Measurements from ENCODE around the gene FGD6. TPM values are rescaled to one million over a fixed set of nuclear protein-coding genes. Genes with fewer than 3 reads are reported as not detected.
"Not testable (repeated sequence)": the region's sequence is repeated elsewhere in the genome, so short reads cannot be mapped to it uniquely, and the experiment has no call there.

FGD6 gene
- total RNA-seq, 2 donors from 2014 or later, result 7.4 to 11.4 TPM

DNA sequence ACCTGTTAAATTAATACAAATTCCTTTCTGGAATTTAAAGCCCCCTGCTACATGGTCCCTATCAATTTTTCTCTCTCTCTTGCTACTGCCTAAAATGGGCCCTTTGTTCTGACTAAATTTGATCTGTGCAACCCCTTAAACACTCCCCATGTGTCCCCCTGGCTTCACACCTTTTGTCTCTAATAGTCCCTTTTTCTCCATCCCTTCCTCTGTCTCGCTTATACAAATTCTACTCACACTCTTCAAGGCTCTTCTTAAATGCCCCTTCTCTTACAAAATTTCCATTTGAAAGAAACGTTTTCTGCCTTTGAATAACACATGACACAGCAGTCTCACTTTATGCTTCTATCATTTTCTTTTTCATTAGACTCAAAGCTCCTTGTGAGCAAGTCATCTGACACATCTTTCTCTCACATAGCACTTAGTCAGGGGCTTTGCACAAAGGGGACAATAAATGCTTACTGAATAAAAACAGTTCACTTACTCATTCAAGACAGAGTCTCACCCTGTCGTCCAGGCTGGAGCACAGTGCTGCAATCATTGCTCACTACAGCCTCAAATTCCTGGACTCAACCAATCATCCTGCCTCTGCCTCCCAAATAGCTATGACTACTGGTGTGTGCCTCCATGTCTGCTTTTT, 102.4 kb downstream of the FGD6 start:
- no peak for DNase-seq (ENCODE audit: low spot score)
- intact Hi-C loops (cut with DNase I), result loop anchor here (5.0 to 10.0 kb wide), 3 partner anchors 222 to 420 kb away; no protein-coding TSS in a partner anchor

GRCh38 chr12:95107362-95107761, 109.9 kb downstream of the FGD6 start:
- intact Hi-C loops (cut with DNase I), result no loop called here
- DNase-seq (ENCODE audit: low spot score), result no peak

DNA sequence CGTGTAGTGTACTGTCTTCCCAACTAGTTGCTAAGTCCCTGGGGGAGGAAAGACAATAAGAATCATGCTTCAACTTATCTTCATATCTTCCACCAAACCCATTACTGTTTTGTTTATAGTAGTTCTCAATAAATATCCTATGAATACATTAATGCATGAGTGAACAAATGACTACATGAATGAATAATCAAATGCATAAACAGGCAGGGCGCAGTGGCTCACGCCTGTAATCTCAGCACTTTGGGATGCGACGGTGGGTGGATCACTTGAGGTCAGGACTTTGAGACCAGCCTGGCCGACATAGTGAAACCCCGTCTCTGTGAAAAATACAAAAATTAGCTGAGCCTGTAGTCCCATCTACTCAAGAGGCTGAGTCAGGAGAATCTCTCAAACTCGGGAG, 111.7 kb downstream of the FGD6 start:
- DNase-seq (ENCODE audit: low spot score), result no peak
- intact Hi-C loops (cut with DNase I), result no loop called here

- no peak for DNase-seq (ENCODE audit: low spot score)
- intact Hi-C loops (cut with DNase I), result no loop called here
These were observed 112.3 kb downstream of the FGD6 start for GRCh38 chr12:95104919-95105452.

DNA sequence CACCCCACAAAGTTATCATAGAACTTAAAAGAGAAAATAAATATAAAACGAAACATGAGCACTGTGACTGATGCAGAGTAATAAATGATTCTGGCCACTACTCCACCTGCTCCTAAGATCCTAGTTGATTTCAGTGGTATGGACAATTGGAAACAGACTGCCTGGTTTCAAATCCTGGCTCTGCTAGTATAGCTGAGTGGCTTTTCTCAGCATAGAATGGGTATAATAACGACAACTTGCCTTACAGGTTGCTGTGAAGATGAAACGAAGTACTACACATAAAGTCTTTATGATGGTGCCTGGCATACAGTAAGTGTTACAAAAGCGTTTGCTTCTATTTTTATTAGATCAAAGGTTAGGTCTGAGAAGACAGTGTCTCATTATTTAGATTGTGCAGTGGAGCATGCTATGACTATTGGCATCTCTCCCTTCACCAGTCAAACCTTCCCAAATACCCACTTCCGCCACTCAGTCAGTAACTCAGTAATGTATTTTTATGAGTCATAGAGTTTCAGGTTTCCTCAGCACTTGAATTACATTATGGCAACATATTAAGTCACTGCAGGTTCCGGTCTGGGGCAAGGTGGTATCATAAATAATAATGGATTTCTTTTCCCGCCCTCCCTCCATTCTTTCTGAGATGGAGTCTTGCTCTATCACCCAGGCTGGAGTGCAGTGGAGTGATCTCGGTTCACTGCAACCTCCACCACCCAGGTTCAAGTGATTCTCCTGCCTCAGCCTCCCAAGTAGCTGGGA, 114.2 kb downstream of the FGD6 start:
- no peak for DNase-seq (ENCODE audit: low spot score)
- intact Hi-C loops (cut with DNase I), result no loop called here

GRCh38 chr12:95101957-95102356, 115.3 kb downstream of the FGD6 start:
- intact Hi-C loops (cut with DNase I); DNase-seq (ENCODE audit: low spot score): not testable (repeated sequence)

DNA sequence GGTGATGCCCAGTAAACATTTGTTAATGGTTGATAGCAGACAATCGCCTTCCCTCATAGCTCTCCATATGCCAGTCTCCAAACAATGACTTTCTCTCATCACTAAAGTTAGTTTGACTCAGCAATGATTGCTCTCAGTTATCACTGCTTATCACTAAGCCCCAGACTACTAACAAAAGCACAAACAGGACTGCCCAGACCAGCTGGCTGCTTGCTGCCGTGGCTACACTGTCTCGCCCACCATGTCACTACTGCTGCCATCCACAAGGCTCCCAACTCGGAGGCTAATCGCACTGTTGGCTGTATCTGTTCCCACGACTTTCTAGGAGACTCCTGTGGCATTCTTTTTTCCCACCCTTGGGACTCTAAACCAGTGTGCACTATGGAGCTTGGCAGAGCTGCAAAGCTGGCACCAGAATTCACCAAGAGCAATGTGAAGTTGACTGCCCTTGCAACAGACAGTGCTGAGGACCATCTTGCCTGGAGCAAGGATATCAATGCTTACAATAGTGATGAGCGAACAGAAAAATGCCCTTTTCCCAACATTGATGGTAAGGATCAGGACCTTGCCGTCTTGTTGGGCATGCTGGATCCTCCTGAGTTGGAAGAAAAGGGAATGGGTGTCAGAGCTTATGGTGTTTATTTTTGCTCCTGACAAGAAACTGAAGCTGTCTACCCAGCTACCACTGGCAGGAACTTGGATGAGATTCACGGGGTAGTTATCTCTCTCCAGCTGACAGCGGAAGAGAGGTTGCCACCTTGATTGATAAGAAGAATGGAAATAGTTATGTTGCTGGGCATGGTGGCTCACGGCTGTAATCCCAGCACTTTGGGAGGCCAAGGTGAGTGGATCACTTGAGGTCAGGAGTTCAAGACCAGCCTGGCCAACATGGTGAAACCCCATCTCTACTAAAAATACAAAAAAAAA, 116.7 kb downstream of the FGD6 start:
- intact Hi-C loops (cut with DNase I), result no loop called here
- DNase-seq (ENCODE audit: low spot score), result no peak

- intact Hi-C loops (cut with DNase I), result no loop called here
These were observed 117.9 kb downstream of the FGD6 start for GRCh38 chr12:95099270-95099790.

GRCh38 chr12:95096852-95097251, 120.4 kb downstream of the FGD6 start:
- no peak for DNase-seq (ENCODE audit: low spot score)
- intact Hi-C loops (cut with DNase I), result no loop called here

More at GRCh38 chr12:95099270-95099790, 117.9 kb downstream of the FGD6 start:
- no peak for DNase-seq (ENCODE audit: low spot score)

DNA sequence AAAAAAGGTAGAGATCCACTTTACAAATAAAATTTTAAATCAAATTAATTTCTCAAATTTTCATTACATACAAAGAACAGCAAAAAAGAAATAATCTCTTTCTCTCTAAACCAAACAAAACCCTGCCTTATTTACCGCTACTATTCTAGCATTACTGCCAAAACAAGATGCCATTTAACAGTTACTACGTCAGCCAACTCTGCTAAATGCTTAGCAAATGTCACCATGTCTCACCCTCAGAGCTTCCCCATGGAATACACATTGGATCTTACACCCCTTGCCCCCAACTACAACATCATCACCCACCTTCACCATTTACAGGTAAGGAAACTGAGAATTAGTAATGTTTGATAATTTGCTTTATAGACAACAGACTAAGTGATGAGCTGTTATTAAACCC, 120.9 kb downstream of the FGD6 start:
- intact Hi-C loops (cut with DNase I), result no loop called here
- DNase-seq (ENCODE audit: low spot score), result no peak

- DNase-seq (ENCODE audit: low spot score); intact Hi-C loops (cut with DNase I): not testable (repeated sequence)
These were observed 121.4 kb downstream of the FGD6 start for GRCh38 chr12:95095866-95096265.

DNA sequence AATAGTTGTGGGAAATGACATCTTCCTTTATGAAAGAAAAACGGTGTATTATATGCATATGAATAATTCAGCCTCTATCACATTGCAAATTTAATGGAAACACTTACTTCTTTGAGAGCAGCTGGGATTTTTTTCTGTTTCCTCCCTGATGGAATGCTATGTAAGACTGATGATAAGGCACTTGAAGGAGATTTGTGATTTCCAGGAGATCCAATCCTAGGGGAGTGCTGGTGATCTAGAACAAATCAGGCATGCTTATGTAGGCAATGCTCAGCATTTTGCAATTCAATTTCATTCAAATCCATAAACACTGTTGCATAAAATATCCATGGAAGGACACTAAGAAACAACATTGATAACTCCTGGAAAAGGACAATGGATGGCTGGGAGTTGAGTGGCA, 127.8 kb downstream of the FGD6 start:
- intact Hi-C loops (cut with DNase I), result loop anchor here in 1 of 2 donors (5.0 kb wide), 1 partner anchor 1527 kb away; no protein-coding TSS in a partner anchor

DNA sequence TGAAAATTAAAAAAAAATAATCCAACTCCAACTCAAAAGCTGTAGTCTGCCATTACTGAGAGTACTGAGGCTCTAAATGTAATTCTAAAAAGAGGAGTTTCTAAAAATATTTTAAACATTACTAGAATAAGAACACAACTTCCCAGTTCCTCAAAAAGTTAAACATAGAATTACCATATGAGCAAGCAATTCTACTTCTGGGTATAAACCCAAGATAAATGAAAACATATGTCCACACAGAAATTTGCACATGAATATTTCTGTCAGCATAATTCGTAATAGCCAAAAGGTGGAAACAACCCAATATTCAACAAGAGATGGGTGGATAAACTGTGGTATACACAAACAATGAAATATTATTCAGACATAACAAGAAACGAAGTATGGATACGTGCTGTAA, 128.9 kb downstream of the FGD6 start:
- intact Hi-C loops (cut with DNase I), result loop anchor here in 1 of 2 donors (5.0 kb wide), 1 partner anchor 1526 kb away; no protein-coding TSS in a partner anchor
- DNase-seq (ENCODE audit: low spot score), result no peak

More for the DNA sequence above, 127.8 kb downstream of the FGD6 start:
- no peak for DNase-seq (ENCODE audit: low spot score)

- DNase-seq (ENCODE audit: low spot score), result no peak
- intact Hi-C loops (cut with DNase I), result loop anchor here in 1 of 2 donors (5.0 kb wide), 1 partner anchor 1523 kb away; no protein-coding TSS in a partner anchor
These were observed 131.7 kb downstream of the FGD6 start for GRCh38 chr12:95085612-95086011.

DNA sequence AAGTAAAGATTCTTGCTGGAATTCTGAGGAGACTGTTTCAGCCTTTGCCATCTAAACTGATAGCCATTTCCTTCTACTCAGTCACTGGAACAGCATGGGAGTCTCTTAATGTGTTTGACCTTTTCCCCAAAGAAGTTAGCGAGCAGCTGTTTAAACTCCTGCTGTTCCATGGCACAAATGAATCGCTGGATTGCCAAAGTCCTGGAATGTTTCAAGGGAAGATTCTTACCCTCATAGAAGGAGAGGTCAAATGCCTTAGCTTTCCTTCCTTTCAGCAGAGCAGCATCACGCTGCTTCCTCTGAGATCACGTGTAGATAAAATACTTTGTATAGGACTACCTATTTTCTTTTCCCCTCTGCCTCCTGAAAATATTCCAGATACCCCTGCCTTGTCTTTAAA, 133.3 kb downstream of the FGD6 start:
- intact Hi-C loops (cut with DNase I), result no loop called here
- no peak for DNase-seq (ENCODE audit: low spot score)

DNA sequence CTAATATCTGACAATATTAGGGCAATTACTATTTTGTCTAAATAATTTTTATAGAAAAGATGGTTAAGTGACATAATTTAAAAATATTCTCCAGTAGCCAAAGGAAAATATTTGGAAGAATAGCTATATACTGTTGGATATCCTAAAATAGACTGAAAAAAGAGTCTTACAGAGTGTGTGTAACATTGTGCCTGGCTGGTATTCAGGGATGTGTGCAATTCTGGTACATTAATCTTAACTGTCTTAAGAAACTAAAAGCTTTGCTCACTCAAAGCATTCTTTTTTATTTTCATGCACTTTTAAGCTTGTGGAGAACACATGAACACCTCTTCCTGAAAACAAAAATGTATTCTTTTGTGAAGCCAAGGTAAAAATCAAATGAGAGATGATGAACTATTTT, 133.8 kb downstream of the FGD6 start:
- intact Hi-C loops (cut with DNase I), result no loop called here
- DNase-seq (ENCODE audit: low spot score), result no peak

GRCh38 chr12:95077341-95077740, 139.9 kb downstream of the FGD6 start:
- intact Hi-C loops (cut with DNase I), result no loop called here

GRCh38 chr12:95074766-95075165, 142.5 kb downstream of the FGD6 start:
- DNase-seq (ENCODE audit: low spot score), result no peak
- intact Hi-C loops (cut with DNase I), result no loop called here

More at GRCh38 chr12:95077341-95077740, 139.9 kb downstream of the FGD6 start:
- no peak for DNase-seq (ENCODE audit: low spot score)
